ENCODE measurements around the gene PCYT2.
A peak's percentile ranks its signal among the peaks of the same experiment; 100 is the strongest.

Gene PCYT2

DNA sequence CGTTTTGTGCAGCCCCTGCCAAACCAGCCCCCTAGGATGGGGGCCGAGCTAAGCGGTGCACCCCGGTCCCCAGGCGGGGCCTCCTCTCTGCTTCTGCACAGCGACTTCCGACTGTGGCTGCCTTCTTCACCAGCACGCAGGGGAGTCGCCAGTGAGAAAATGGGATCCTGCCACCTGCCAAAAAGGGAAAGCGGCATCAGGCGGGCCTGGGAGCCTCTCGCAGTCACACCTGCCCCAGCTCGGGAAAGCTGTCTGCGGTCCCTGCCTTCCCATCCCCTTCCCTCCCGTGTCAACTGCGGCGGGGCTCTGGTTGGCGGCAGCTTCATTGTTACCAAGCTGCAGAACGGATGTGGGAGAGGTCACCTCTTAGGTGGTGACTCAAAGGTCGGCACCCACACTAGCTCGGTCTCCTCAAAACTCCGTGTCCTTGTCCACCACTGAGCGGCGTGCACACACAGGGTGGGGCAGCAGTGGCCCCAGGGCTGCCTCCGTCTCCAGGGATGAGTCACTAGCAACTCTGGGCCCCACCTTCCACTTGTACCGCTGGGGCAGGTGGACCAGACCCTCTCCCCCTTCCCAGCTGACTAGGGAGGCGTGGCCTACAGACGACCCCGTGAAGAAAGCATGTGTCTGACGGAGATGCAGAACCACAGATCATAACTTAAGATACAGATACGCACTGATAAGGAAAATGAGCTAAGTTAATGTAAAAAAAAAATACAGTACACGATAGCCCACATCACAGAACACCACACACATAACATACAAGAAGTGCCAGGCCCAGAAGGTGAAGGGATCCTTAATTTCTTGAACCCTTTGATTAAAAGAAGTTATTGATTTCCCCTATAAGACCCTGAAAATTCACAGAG is 1.5 kb upstream of the PCYT2 start:
- DNase-seq (ENCODE audit: low spot score) = peak; percentile 99

DNA sequence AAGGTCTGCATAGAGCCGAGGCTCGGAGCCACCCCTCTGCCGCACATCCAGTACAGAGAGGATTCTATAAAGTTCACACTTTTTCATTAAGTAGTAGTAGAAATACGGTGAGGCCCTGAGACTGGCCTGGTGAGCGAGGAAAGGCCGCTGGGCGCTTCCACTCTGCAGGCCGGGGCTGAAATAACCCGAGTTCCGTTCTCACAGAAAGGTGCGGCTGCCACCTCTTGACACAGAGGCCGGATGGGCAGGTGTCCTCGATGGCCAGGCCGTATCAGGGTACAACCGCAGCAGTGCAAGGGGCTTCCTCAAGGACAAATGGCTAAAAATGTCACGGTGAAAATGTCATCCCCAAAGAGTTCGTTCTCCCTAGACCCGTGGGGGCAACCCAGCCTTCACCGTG is 770 bp upstream of the PCYT2 start:
- DNase-seq (ENCODE audit: low spot score) = no peak

DNA sequence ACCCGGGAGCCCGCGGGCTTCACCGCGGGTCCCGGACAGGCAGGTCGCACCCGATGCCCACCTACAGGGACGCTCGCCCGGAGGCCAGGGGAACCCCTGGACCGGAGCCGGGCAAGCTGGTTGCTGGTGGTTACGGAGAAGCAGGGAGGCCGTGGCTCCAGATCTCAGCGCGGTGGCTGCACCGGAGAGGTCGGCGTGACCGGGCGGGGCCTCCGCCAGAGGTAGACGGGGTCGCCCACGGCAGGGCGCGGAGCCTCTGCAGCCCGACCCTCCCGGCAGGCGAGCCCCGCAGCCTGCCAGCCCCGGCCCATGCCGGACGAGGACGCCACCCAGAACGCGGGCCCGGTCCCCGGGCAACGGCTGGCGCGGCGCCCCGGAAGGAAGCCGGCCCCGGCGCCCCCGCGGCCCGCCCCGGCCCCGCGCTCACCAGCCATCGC is 341 bp downstream of the PCYT2 start:
- no peak for DNase-seq (ENCODE audit: low spot score)

DNA sequence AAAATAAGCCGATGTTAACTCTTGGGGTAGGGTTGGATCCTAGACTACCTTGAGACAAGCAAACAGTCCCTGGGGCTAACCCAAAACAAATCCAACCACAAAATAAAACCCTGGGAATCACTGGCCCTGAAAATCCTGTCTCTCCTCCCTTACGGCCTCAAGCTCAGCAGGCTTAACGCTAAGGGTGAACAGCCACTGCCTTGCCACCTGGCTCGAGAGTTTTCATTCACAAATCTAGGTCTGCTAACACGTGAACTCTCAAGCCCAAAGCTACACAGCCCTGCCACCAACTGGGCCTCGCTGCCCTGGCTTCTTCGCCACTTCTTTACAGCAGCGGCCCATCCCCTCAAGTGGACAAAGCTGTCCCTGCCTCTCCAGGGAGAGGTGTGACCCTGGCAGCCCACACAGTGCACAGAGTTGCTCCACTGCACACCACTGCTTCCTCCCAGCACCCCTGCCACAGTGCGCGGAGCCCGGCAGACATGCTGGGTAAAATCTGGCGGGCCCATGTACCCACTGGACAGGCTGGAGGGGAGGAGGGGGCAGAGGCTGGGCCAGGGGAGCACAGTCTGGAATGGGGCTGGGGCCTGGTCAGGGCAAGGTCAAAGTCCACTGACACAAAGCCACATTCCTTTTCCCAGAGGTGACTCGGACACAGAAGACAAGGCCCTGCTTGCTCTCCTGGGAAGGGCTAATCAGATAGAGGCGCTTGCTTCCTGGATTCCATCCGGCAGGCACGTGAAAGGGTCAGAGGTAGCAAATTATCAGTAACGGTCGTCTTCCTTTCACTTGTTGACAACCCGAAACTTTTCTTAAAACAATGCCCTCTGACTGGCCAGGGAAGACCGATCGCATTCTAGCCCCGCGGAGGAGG is 996 bp downstream of the PCYT2 start:
- DNase-seq (ENCODE audit: low spot score) = no peak

DNA sequence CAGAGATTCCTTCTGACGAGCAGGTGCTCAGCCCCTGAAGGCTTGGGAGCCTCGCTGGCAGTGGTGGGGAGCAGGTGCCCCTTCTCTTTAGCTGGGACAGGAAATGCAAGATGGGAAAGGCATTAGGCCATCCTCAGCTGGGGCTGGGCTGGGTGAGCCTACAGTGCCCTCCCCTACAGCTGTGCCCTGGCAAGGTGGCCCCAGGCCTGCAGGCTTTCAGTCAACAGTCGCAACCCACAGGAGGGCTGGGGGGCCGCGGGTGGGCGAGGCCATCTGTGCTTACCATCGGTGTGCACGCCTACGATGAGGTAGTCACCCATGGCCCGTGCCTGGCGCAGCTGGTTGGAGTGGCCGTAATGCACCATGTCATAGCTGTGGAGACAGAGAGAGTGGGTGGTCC is 2.0 kb downstream of the PCYT2 start:
- DNase-seq (ENCODE audit: low spot score) = no peak

DNA sequence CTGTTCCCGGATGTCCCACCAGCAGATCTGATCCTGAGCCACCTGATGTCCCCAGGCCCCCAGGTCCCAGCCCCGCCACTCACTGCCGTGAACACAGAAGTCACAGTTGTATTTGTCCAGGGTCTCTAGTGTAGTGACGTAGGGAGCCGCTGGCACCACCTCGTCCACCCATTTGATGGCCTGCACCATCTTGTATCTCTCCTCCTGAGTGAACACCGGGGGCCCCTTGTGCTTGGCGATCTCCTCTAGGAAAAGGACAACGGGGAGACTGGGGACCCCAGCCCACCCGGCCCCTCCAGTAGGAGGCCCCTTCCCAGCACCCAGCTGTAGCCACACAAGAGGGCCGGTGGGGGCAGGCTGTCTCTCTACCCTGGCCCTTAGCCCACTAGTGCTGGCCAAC is 2.4 kb downstream of the PCYT2 start:
- no peak for DNase-seq (ENCODE audit: low spot score)

DNA sequence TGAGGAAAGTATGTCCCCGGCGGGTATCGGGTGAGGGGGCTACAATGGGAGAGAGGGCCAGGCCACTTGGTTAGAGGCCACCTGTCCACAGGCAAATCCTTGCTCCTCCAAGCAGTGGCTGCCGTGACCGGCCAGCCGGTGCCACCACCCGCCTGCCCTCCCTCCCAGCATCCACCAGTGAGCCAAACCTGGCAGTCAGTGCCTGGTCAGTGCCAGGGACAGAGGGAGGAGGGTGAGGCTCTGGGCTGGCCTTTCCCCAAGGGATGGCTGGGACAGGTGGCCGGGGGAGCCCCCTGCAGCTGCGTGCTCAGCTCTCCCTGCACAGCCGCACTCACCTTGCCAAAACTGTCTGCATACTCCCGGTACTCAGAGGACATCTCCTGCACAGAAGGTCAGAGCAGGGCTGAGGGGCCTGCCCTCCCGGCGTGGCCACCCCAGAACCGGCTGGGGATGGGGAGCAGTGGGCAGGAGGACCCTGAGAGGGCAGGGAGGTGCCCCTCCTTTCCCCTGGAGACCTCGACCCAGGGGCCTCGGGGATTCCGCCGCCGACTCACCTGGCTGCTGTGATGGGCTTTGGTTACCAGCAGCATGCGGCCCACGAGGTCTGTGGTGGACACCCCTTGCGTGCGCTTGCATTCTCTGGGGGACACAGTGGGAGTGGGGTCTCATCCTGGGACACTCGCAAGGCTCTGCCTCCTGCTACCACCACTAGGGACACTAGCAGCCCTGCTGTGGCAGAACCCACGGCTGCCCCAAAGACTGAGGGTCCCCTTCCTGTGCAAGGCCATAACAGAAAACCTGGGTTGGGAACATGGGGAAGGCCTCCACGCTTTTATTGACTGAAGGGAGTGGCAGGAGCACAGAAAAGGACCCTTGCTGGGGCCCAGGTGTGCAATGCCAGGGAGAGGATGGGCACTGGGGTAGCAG is 3.7 kb downstream of the PCYT2 start:
- DNase-seq (ENCODE audit: low spot score) = no peak

DNA sequence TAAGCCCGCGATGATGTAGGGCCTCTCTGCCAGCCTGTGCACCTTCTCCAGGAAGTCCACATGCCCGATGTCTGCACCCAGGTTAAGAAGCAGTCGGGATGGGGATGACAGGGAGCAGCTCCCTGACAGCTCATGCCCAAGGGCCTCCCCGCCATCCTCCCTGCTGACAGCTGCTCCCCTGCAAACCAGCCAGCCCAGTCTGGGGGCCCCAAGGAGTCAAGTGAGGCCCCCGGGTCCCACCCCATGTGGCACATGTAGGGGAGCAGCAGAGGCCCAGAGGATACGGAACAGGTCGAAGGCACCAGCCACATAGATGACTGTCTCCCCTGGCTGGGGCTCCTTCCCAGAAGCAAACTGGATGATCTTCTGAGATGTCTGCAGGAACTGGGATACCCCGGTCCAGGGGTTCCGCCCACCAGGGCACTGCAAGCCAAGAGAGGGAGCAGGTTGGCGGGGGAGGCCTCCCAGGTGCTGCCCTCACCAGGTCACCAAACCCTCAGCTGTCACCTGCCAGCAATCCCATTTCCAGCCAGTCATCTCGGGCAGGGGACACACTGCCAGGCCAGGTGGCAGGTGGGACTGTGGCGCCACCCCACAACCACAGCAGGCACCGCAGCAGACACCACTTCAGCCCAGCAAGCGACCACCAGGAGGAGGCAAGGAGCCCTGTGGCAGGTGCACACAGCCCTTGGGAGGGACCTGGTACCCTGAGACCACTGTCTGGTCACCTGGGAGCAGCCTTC is 4.6 kb downstream of the PCYT2 start:
- no peak for DNase-seq (ENCODE audit: low spot score)

DNA sequence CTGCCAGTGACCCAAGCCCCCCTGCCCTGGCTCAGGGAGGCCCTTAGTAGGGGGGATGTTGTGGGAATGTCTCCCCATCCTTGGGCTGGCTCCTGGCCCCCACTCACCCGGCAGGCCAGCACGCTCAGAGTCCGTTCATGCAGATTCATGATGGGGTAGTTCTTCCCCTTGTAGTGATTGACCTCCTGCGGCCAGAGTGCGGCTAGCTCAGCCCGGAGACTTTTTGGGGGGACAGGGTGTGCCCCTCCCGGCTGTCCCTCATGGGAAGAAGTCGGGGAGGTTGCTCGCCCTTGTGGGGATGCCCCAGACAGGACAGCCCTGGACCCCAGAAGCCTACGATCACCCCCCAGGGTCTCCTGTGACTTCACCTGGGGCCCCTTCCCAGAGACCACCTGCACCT is 5.2 kb downstream of the PCYT2 start:
- no peak for DNase-seq (ENCODE audit: low spot score)

DNA sequence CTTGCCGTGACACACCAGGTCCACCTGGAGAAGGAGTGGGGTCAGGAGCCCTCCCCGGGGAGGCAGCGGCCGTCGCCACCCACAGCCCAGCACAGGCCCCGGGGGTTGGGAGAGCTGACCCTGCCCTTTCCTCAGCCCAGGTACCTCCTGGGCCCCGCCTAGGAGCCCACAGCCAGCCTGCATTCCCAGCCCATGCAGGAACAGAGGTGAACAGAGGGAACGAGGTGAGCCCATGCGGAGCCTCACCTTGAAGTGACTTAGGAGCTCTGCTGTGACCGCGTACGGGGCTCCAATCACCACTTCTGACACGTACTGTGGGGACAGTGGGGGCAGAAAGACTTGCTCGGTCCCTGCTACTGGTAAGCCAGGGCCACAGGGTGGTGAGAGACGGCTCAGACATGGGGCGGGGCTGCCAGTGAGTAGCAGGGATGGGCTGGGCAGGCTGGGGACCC is 5.7 kb downstream of the PCYT2 start:
- DNase-seq (ENCODE audit: low spot score) = no peak

DNA sequence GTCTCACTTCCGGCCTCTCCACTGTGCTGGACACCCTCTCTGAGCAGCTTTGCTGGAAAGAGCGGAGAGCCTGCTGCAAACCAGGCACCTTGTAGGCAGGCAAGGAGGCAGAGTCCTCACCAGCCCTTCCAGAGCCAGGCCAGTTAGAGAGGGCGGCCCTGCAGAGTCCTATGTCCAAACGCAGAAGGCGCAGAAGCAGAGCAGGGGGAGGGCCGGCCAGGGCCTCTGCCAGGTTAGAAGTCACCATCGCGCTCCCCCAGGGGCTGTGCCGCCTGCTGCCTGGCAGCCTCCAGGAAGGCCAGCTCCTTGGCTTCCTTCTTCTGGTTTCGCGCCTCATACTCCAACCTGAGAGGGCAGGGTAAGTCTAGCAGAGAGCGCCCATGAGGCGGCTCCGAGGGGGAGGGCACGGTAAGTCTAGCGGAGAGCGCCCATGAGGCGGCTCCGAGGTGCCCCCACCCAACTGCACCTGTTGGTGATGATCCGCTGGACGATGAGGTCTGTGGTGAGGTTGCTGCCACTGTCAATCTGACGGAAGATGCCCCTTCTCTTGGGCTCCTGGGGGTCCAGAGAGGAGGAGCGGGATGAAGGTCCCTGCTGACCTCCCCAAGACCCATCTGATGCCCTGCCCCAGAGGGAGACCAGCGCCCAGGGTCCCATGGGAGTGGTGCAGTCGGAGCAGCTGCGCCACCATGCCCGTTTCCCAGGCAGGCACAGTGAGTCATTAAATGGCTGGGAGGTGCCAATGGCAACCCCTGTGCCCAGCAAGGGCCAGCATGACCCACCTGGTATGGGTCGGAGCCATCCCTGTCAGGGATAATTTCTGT is 6.4 kb downstream of the PCYT2 start:
- no peak for DNase-seq (ENCODE audit: low spot score)

DNA sequence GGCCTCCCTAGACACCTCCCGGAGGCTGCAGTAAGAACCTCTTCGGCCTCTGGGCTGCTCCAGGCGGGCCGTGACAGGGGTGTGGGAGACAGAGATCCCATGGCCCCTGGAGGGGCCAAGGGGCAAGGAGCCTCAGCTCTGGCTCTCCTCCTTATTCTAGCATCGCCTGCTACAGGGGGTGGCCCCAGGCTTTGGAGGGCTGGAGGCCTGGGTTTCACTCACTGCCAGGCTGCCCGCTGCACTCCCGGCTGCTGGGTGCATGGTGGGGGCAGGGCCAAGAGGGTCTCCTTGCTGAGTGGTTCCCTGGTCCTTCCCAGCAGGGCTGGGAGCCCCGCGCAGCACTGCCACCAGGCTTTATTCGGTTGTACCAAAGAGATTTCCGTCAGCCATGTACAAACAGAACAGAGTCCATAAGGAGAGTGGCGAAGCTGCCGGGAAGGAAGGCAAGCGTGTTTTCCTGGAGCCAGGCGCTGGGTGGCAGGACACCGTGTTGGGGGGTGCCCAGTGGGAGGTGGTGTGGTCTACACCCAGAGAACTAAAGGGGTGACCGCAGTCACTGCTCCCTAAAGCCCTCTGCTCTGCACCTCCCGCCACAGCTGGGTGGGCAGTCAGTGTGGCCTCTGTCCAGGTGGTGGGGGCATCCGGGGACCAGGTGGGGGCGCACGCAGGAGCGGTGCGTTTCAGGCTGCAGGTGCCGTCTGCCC is 7.2 kb downstream of the PCYT2 start:
- DNase-seq (ENCODE audit: low spot score) = no peak

DNA sequence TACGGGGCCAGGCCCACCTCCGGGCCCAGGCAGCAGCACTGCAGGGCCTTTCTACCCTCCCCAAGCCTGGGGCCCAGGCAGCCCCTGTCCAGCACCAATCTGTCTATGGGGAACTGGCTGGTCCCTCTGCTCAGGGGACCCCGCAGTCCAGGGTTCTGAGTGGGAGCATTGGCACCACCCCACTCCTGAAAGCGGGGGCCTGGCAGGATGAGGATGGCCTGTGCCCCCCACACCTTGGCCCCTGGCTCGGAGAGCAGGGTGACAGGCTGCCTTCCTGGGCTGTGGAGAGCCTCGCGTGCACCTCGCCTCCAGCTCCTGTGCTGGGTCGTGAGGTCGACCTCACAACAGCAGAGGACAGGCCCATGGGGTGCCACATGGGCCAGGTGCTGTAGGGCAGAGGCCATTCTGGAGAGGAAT is 7.8 kb downstream of the PCYT2 start:
- no peak for DNase-seq (ENCODE audit: low spot score)

DNA sequence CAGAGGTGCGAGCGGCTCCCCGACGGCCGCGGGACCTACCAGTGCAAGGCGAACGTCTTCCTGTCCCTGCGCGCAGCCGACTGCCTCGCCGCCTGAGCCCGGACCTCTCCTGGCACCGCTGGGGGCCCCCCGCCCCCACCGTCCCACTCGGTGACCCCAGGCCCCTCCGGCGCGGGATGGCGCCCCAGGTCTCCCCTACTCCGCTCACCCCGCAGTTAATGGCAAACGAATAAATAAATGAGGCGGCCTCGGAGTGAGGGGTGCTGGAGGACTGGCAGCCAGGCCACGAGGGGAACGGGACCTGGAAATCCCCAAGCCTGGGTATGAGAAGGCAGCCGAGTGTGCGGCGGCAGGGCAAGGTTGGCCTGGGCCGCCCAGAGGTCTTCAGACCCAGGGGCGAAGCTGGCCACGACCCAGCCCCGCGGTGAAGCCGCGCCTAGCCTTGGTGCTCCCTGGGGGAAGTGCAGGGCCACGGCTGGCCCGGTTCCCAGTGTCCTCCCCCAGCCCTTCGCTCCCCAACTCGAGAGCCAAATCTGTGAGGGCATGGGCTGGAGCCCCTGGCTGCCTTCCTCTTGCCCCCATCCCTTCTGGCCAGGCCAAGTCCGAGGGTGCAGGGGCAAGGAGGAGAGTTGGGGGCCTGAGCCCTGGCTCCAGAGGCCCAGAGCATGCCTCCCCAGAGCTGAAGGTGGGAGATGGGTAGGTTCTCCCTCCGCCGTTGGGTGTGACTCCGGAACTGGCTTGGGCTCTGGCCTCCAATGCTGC is 8.4 kb downstream of the PCYT2 start:
- DNase-seq (ENCODE audit: low spot score) = no peak

DNA sequence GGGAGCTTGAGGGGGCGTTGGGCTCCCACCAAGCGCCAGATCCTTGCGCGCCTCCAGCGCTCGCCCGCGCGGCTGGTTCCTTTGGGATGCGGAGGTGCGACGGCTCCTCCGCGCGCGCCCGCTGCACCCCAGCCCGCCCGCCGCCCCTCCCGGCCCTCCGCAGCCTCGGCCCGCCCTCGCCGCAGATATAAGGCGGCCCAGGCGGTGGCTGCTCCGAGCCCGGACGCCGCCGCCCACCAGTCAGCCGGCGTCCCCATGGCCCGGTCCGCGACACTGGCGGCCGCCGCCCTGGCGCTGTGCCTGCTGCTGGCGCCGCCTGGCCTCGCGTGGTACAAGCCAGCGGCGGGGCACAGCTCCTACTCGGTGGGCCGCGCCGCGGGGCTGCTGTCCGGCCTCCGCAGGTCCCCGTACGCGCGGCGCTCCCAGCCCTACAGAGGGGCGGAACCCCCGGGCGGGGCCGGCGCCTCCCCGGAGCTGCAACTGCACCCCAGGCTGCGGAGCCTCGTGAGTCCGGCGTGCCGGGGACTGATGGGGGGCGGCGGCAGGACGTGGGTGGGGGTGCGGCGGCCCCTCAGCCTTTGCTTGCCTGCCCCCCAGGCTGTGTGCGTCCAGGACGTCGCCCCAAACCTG is 9.1 kb downstream of the PCYT2 start, which contains the start of gene NPB:
Gene NPB, plus strand, starts transcription at position 216 of the 630 bp plus-strand sequence. Its CDS starts 40 bp downstream, at position 256.
- no peak for DNase-seq (ENCODE audit: low spot score)

DNA sequence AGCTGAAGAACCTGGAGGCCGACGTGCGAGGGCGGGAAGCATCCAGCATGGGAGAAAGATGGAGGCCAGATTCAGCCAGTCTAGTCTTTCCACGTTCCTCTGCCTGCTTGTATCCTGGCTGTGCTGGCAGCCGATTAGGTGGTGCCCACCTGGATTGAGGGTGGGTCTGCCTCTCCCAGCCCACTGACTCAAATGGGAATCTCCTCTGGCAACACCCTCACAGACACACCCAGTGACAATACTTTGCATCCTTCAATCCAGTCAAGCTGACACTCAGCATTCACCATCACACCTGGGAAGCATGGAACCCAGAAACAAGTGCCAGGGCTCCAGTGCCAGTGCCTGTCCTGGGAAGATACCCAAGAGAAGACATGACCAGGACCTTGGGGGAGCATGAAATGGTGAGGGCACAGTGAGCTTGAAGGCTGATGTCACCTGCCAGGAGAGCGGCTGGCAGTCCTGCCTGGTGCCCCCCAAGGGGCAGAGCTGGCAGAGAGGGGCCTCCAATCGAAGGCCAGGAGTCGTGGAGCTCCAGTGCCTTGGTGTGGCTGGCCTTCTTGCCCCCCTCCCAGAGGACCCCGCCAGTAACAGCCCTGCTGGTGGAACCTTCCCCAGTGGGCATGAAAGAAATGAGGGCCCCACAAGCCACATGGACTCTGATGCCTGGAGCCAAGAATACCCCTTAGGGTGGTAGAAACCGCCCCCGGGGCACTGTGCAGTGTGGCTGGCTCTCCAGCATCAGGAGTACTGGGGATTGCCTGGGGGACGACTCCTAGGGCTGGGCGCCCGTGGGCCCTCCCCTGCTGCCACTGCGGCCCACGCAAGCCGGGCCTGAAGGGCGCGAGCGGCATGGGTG is 9.8 kb downstream of the PCYT2 start:
- no peak for DNase-seq (ENCODE audit: low spot score)

DNA sequence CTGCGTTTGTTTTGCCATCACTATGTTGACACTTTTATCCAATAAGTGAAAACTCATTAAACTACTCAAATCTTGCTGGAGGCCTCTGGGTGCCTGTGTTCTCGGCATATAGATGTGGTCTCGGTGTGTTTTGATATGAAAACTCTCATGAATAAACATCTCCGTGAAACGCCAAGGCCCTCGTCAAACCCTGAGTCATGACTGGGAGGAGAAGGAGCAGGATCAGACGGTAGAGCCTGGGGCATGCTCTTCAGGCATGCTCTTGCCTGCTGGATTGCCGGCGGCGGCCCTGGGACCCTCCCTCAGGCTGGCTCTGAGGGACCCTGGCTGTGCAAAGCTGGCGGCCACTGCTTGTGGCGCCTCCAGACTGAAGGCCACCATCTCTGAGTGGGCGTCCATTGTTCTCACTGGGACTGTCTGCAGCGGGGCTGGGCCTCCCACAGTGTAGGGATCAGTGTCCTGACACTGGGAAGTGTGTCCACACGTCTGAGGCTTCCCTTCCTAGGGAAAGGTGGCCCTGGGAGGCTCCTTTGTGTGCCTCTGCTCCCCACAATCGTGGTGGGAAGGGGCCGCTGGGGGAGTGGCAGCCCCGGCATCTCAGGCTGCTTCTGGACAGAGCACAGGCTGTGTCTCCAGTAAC is 10.9 kb downstream of the PCYT2 start:
- DNase-seq (ENCODE audit: low spot score) = no peak
